Measurements from ENCODE around the gene PADI2.

DNA sequence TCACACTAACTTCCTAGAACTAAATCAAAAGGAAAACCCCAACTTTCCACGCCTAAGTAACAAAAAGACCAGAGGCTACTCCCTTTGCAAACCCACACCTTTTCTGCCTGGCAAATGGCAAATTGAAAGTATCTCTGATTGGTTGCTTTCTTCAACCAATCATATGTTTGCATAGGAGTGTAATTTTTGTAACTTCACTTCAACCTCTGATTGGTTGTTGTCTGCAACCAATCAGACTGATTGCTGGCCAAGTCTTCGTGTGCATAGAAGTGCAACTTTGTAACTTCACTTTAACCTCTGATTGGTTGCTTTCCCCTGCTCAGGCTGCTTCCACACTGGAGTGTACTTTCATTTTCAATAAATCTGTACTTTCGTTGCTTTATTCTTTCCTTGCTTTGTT is 36.9 kb upstream of the PADI2 start:
- TF ChIP-seq, protein P1, sequence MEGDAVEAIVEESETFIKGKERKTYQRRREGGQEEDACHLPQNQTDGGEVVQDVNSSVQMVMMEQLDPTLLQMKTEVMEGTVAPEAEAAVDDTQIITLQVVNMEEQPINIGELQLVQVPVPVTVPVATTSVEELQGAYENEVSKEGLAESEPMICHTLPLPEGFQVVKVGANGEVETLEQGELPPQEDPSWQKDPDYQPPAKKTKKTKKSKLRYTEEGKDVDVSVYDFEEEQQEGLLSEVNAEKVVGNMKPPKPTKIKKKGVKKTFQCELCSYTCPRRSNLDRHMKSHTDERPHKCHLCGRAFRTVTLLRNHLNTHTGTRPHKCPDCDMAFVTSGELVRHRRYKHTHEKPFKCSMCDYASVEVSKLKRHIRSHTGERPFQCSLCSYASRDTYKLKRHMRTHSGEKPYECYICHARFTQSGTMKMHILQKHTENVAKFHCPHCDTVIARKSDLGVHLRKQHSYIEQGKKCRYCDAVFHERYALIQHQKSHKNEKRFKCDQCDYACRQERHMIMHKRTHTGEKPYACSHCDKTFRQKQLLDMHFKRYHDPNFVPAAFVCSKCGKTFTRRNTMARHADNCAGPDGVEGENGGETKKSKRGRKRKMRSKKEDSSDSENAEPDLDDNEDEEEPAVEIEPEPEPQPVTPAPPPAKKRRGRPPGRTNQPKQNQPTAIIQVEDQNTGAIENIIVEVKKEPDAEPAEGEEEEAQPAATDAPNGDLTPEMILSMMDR (IDR thresholded peaks at IDR 0.05) = no peak
- TF ChIP-seq POLR2A (IDR thresholded peaks at IDR 0.05) (no peak), EP300 (IDR thresholded peaks at IDR 0.05) (no peak)

Measured in tibial nerve (tissue), 4 donors.